MG63 (cell line): ENCODE data around the gene ADAMTS7. TPM values are rescaled to one million over a fixed set of nuclear protein-coding genes. Genes with fewer than 3 reads are reported as not detected.

ENCODE experiments used
- total RNA-seq: library from RNA; depleted of rRNA; stranded (reverse); fragments of >200 nt; shearing (Covaris generic); gene quantifications from 2 replicates; pipeline ENCODE4 v1.2.3, GENCODE V29; 2014; ENCODE audit warnings: low replicate concordance; rRNA removed

Gene ADAMTS7
- total RNA-seq, 1 experiment from 2014 or later: 3.3 TPM

Other genes starting within 250 kb of the ADAMTS7 start
- gene CHRNA5, start 245.9 kb downstream of the ADAMTS7 start, total RNA-seq: 3.1 and 3.9 TPM in 2 replicates
- not detected in 2 replicates for gene CHRNA3, start 190.5 kb downstream of the ADAMTS7 start, total RNA-seq
- not detected in 2 replicates for gene CHRNB4, start 170.3 kb downstream of the ADAMTS7 start, total RNA-seq
- 448 and 463 TPM in 2 replicates for gene MORF4L1, start 61.4 kb upstream of the ADAMTS7 start, total RNA-seq
- 19.8 and 100 TPM in 2 replicates for gene CTSH, start 133.6 kb upstream of the ADAMTS7 start, total RNA-seq